Activated CD8-positive, alpha-beta memory T cell treated with anti-CD3 and anti-CD28 coated beads for 1 hour (primary cell): ENCODE measurements around the gene DDX20.

Experiments
- DNase-seq, 2 donors: peaks; one replicate each; pipeline ENCODE4 v3.0.0-alpha.2; 2020; ENCODE audit warnings: low read depth in 1 of 2; ENCODE audit errors: extremely low read depth in 1 of 2

DDX20 gene

GRCh38 chr1:111746614-111746999 is 9.1 kb upstream of the DDX20 start:
- no peak for DNase-seq

- peak in 1 of 2 donors; percentile 23 for DNase-seq
Measured at GRCh38 chr1:111747282-111747734, 8.4 kb upstream of the DDX20 start.

GRCh38 chr1:111747947-111748346 is 7.8 kb upstream of the DDX20 start:
- DNase-seq = no peak

GRCh38 chr1:111749628-111750027 is 6.1 kb upstream of the DDX20 start:
- DNase-seq = no peak

GRCh38 chr1:111750856-111751255 is 4.8 kb upstream of the DDX20 start:
- no peak for DNase-seq

GRCh38 chr1:111751906-111752575 is 3.7 kb upstream of the DDX20 start:
- no peak for DNase-seq

- DNase-seq = no peak
Measured at GRCh38 chr1:111754984-111755330, 744 bp upstream of the DDX20 start.

GRCh38 chr1:111756124-111756513 is 418 bp downstream of the DDX20 start:
- DNase-seq = no peak

- DNase-seq = no peak
Measured at GRCh38 chr1:111758373-111758772, 2.7 kb downstream of the DDX20 start.

GRCh38 chr1:111761717-111762116 is 6.0 kb downstream of the DDX20 start:
- no peak for DNase-seq

- no peak for DNase-seq
Measured at GRCh38 chr1:111762332-111762731, 6.6 kb downstream of the DDX20 start.

GRCh38 chr1:111768023-111768422 is 12.3 kb downstream of the DDX20 start:
- DNase-seq = no peak

- DNase-seq = no peak
Measured at GRCh38 chr1:111768625-111769024, 12.9 kb downstream of the DDX20 start.

GRCh38 chr1:111769517-111770146 is 13.9 kb downstream of the DDX20 start:
- DNase-seq = peak; percentile 15 to 22

GRCh38 chr1:111770916-111771315 is 15.2 kb downstream of the DDX20 start:
- no peak for DNase-seq

- no peak for DNase-seq
Measured at GRCh38 chr1:111775966-111776365, 20.3 kb downstream of the DDX20 start.

- DNase-seq = no peak
Measured at GRCh38 chr1:111776391-111776790, 20.7 kb downstream of the DDX20 start.

GRCh38 chr1:111776861-111777260 is 21.2 kb downstream of the DDX20 start:
- DNase-seq = no peak

GRCh38 chr1:111777301-111777700 is 21.6 kb downstream of the DDX20 start:
- no peak for DNase-seq

GRCh38 chr1:111778066-111778465 is 22.4 kb downstream of the DDX20 start:
- no peak for DNase-seq

GRCh38 chr1:111778541-111779051 is 22.9 kb downstream of the DDX20 start:
- no peak for DNase-seq

- no peak for DNase-seq
Measured at GRCh38 chr1:111779546-111779945, 23.8 kb downstream of the DDX20 start.
